Transverse colon (tissue), 4 donors: Measurements from ENCODE around the gene IFIT3.

ENCODE experiments used
- CTCF ChIP-seq, 5 experiments: fragments of 200-600 bp in 3 of 5; fragments of 450-650 bp in 2 of 5; sonication (generic) in 3 of 5; IDR thresholded peaks; 1 replicate in 2 of 5; 2 replicates in 3 of 5; pipeline ENCODE4 v1.5.1; 2016 to 2017; ENCODE audit warnings: antibody characterized with exemption in 5 of 5, inconsistent platforms in 3 of 5, mild to moderate bottlenecking in 2 of 5, moderate library complexity in 1 of 5
- POLR2AphosphoS5 ChIP-seq, 3 donors: sonication (generic); formaldehyde crosslinking; IDR thresholded peaks; one replicate each; pipeline ENCODE4 v1.6.1; 2016; ENCODE audit warnings: antibody characterized with exemption in 3 of 3

GRCh38 chr10:89344156-89344555, 16.4 kb downstream of the IFIT3 start:
- TF ChIP-seq CTCF (IDR thresholded peaks at IDR 0.05), result no peak
- TF ChIP-seq POLR2AphosphoS5 (IDR thresholded peaks at IDR 0.05), result no peak
